PC-3 (cell line): ENCODE results near the gene FASLG.

ENCODE experiments used
- EZH2 ChIP-seq: fragments of 300-600 bp; sonication (generic); IDR thresholded peaks from one replicate; pipeline ENCODE4 v1.6.1; 2017; ENCODE audit warnings: antibody characterized with exemption, mild to moderate bottlenecking, low read length; ENCODE audit not compliant: unreplicated experiment
- TF ChIP-seq, protein P1 (sequence below): fragments of 300-600 bp; sonication (generic); conservative IDR thresholded peaks from 2 replicates; pipeline ENCODE4 v1.5.1; 2017; ENCODE audit warnings: antibody characterized with exemption, low read depth, mild to moderate bottlenecking, low read length

GRCh38 chr1:172668097-172668496 lies 9.2 kb downstream of the FASLG start:
- TF ChIP-seq, protein P1, sequence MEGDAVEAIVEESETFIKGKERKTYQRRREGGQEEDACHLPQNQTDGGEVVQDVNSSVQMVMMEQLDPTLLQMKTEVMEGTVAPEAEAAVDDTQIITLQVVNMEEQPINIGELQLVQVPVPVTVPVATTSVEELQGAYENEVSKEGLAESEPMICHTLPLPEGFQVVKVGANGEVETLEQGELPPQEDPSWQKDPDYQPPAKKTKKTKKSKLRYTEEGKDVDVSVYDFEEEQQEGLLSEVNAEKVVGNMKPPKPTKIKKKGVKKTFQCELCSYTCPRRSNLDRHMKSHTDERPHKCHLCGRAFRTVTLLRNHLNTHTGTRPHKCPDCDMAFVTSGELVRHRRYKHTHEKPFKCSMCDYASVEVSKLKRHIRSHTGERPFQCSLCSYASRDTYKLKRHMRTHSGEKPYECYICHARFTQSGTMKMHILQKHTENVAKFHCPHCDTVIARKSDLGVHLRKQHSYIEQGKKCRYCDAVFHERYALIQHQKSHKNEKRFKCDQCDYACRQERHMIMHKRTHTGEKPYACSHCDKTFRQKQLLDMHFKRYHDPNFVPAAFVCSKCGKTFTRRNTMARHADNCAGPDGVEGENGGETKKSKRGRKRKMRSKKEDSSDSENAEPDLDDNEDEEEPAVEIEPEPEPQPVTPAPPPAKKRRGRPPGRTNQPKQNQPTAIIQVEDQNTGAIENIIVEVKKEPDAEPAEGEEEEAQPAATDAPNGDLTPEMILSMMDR = no peak
- TF ChIP-seq EZH2 = no peak
